Measurements from ENCODE around the gene CNTNAP2.

The CNTNAP2 gene

DNA sequence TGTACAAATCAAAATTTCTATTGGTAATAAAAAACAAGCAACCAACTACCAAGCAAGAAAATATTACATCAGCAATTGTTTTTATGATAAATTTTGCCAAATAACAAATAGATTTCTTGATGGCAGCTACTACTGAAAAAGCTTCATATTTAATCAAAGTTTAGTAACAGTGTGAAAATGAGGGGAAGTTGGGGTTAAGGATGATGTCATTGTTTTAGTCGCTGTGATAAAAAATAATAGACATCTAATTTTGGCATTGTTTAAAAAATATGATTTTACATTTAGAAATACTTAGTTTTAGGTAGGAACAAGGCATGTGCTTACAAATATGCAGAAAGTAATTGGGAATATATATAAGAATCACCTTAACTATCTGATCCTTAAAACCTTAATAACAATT, 145.9 kb downstream of the CNTNAP2 start:
- no peaks in the 10 kb centered on the region for H3K9me3 ChIP-seq (ENCODE audit: control insufficient read depth, low read length)
- 100% methylated on average over 1 of the region's 1 CpG; no CpG with 5 or more reads in 1 of the 2 experiments for WGBS, 2 experiments

DNA sequence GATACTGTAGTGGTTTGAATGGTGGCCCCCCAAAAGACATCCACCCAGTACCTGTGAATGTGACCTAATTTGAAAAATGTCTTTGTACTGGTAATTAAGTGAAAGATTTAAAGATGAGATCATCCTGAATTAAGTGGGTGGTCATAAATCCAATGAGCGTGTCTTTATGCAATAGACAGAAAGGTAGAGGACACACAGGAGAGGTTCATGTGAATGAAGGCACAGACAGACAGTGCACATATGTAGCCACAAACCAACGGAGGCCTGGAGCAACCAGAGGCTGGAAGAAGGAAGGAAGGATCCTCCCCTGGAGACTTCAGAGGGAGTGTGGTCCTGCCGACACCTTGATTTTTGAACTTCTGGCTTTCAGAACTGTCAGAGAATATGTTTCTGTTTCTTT, 160.3 kb downstream of the CNTNAP2 start:
- H3K36me3 ChIP-seq (ENCODE audit: control insufficient read depth, insufficient read depth, low read length), result no peaks in the 10 kb centered on the region
- no peaks in the 10 kb centered on the region for H3K9me3 ChIP-seq (ENCODE audit: control insufficient read depth, low read length)
- H3K27me3 ChIP-seq (ENCODE audit: control insufficient read depth, insufficient read depth, low read length, poor library complexity, severe bottlenecking), result no peaks in the 10 kb centered on the region
- no peaks in the 10 kb centered on the region for H3K4me1 ChIP-seq (ENCODE audit: control insufficient read depth, insufficient read depth, low read length)
- H3K27ac ChIP-seq (ENCODE audit: insufficient read depth, low read depth, low read length, poor library complexity, severe bottlenecking), result no peak overlapping the region
- 93% methylated on average over 3 of the region's 3 CpGs for WGBS, 2 experiments
- H3K4me3 ChIP-seq (ENCODE audit: insufficient read depth, low read depth, low read length), result no peak overlapping the region

More for the DNA sequence above, 145.9 kb downstream of the CNTNAP2 start:
- no peaks in the 10 kb centered on the region for H3K4me1 ChIP-seq (ENCODE audit: control insufficient read depth, insufficient read depth, low read length)
- no peak overlapping the region for H3K27ac ChIP-seq (ENCODE audit: insufficient read depth, low read depth, low read length, poor library complexity, severe bottlenecking)
- no peaks in the 10 kb centered on the region for H3K36me3 ChIP-seq (ENCODE audit: control insufficient read depth, insufficient read depth, low read length)
- no peaks in the 10 kb centered on the region for H3K27me3 ChIP-seq (ENCODE audit: control insufficient read depth, insufficient read depth, low read length, poor library complexity, severe bottlenecking)
- H3K4me3 ChIP-seq (ENCODE audit: insufficient read depth, low read depth, low read length), result no peak overlapping the region

GRCh38 chr7:146285418-146285817, 168.8 kb downstream of the CNTNAP2 start:
- 100% methylated on average over 1 of the region's 3 CpGs for WGBS, 2 experiments
- Histone ChIP-seq H3K4me3 (ENCODE audit: insufficient read depth, low read depth, low read length) (no peak overlapping the region), H3K36me3 (ENCODE audit: control insufficient read depth, insufficient read depth, low read length) (no peaks in the 10 kb centered on the region), H3K27me3 (ENCODE audit: control insufficient read depth, insufficient read depth, low read length, poor library complexity, severe bottlenecking) (no peaks in the 10 kb centered on the region), H3K9me3 (ENCODE audit: control insufficient read depth, low read length) (no peaks in the 10 kb centered on the region), H3K4me1 (ENCODE audit: control insufficient read depth, insufficient read depth, low read length) (no peaks in the 10 kb centered on the region), H3K27ac (ENCODE audit: insufficient read depth, low read depth, low read length, poor library complexity, severe bottlenecking) (no peak overlapping the region)

GRCh38 chr7:146290746-146291145, 174.1 kb downstream of the CNTNAP2 start:
- Histone ChIP-seq H3K36me3 (ENCODE audit: control insufficient read depth, insufficient read depth, low read length) (no peaks in the 10 kb centered on the region), H3K27me3 (ENCODE audit: control insufficient read depth, insufficient read depth, low read length, poor library complexity, severe bottlenecking) (no peaks in the 10 kb centered on the region), H3K9me3 (ENCODE audit: control insufficient read depth, low read length) (no peaks in the 10 kb centered on the region), H3K4me1 (ENCODE audit: control insufficient read depth, insufficient read depth, low read length) (no peaks in the 10 kb centered on the region), H3K27ac (ENCODE audit: insufficient read depth, low read depth, low read length, poor library complexity, severe bottlenecking) (no peak overlapping the region), H3K4me3 (ENCODE audit: insufficient read depth, low read depth, low read length) (no peak overlapping the region)
- WGBS, 2 experiments, result 88 to 100% methylated on average over 2 to 3 of the region's 3 CpGs

GRCh38 chr7:146291900-146292299, 175.3 kb downstream of the CNTNAP2 start:
- H3K27me3 ChIP-seq (ENCODE audit: control insufficient read depth, insufficient read depth, low read length, poor library complexity, severe bottlenecking), result no peaks in the 10 kb centered on the region
- H3K36me3 ChIP-seq (ENCODE audit: control insufficient read depth, insufficient read depth, low read length), result no peaks in the 10 kb centered on the region
- no peaks in the 10 kb centered on the region for H3K4me1 ChIP-seq (ENCODE audit: control insufficient read depth, insufficient read depth, low read length)
- H3K27ac ChIP-seq (ENCODE audit: insufficient read depth, low read depth, low read length, poor library complexity, severe bottlenecking), result no peak overlapping the region
- no peak overlapping the region for H3K4me3 ChIP-seq (ENCODE audit: insufficient read depth, low read depth, low read length)
- 100% methylated on average over 1 of the region's 1 CpG; no CpG with 5 or more reads in 1 of the 2 experiments for WGBS, 2 experiments
- H3K9me3 ChIP-seq (ENCODE audit: control insufficient read depth, low read length), result no peaks in the 10 kb centered on the region

GRCh38 chr7:146296028-146296427, 179.4 kb downstream of the CNTNAP2 start:
- Histone ChIP-seq H3K36me3 (ENCODE audit: control insufficient read depth, insufficient read depth, low read length) (no peaks in the 10 kb centered on the region), H3K27ac (ENCODE audit: insufficient read depth, low read depth, low read length, poor library complexity, severe bottlenecking) (no peak overlapping the region), H3K9me3 (ENCODE audit: control insufficient read depth, low read length) (no peaks in the 10 kb centered on the region), H3K4me3 (ENCODE audit: insufficient read depth, low read depth, low read length) (no peak overlapping the region), H3K4me1 (ENCODE audit: control insufficient read depth, insufficient read depth, low read length) (no peaks in the 10 kb centered on the region), H3K27me3 (ENCODE audit: control insufficient read depth, insufficient read depth, low read length, poor library complexity, severe bottlenecking) (no peaks in the 10 kb centered on the region)
- WGBS, 2 experiments, result 89 to 90% methylated on average over 1 of the region's 1 CpG

DNA sequence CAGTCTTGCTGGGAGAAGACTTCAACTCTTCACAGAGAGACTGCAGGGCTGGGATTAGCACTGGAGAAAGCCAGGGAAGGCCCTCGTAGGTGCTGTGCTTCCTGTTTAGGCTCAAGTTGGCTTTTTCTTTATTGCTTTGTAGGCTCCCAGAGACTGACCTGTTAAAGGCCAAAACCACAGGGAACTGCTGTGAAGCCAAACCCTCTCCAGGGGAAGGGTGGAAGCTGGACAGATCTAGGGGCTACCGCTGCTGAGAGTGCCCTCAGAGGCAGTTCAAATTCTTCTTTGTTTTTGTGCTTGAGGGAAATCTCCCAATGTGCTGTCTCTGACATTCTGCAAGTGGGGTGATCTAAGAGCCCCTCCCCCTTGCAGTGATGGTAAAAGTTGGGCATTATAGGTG, 198.4 kb downstream of the CNTNAP2 start:
- Histone ChIP-seq H3K9me3 (ENCODE audit: control insufficient read depth, low read length) (no peaks in the 10 kb centered on the region), H3K4me3 (ENCODE audit: insufficient read depth, low read depth, low read length) (no peak overlapping the region), H3K27me3 (ENCODE audit: control insufficient read depth, insufficient read depth, low read length, poor library complexity, severe bottlenecking) (no peaks in the 10 kb centered on the region), H3K4me1 (ENCODE audit: control insufficient read depth, insufficient read depth, low read length) (no peaks in the 10 kb centered on the region), H3K27ac (ENCODE audit: insufficient read depth, low read depth, low read length, poor library complexity, severe bottlenecking) (no peak overlapping the region), H3K36me3 (ENCODE audit: control insufficient read depth, insufficient read depth, low read length) (no peaks in the 10 kb centered on the region)
- 84 to 85% methylated on average over 2 of the region's 2 CpGs for WGBS, 2 experiments

DNA sequence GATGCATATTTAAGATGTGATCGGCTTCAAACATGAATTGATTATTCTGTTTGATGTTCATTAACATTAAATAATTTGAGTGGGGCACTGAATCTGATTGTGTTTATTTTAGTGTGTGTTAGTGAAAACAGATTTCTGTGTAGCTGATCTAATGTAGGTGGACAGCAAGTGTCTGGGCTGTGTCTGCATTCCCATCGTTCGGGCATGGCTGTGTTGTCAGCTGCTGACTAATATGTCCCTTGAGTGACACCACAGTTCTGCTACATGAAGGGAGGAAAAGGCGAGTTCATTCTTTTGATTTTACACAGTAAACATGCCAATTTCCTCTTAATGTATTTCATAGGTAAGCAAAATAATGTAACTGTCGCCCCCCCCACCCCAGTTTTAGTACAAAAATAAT, 203.0 kb downstream of the CNTNAP2 start:
- H3K27ac ChIP-seq (ENCODE audit: insufficient read depth, low read depth, low read length, poor library complexity, severe bottlenecking), result no peak overlapping the region
- H3K27me3 ChIP-seq (ENCODE audit: control insufficient read depth, insufficient read depth, low read length, poor library complexity, severe bottlenecking), result no peaks in the 10 kb centered on the region
- H3K4me3 ChIP-seq (ENCODE audit: insufficient read depth, low read depth, low read length), result no peak overlapping the region
- no peaks in the 10 kb centered on the region for H3K4me1 ChIP-seq (ENCODE audit: control insufficient read depth, insufficient read depth, low read length)
- 91 to 93% methylated on average over 3 of the region's 5 CpGs for WGBS, 2 experiments
- H3K9me3 ChIP-seq (ENCODE audit: control insufficient read depth, low read length), result no peaks in the 10 kb centered on the region
- H3K36me3 ChIP-seq (ENCODE audit: control insufficient read depth, insufficient read depth, low read length), result no peaks in the 10 kb centered on the region

GRCh38 chr7:146321301-146321700, 204.7 kb downstream of the CNTNAP2 start:
- no peaks in the 10 kb centered on the region for H3K4me1 ChIP-seq (ENCODE audit: control insufficient read depth, insufficient read depth, low read length)
- H3K27ac ChIP-seq (ENCODE audit: insufficient read depth, low read depth, low read length, poor library complexity, severe bottlenecking), result no peak overlapping the region
- no peaks in the 10 kb centered on the region for H3K9me3 ChIP-seq (ENCODE audit: control insufficient read depth, low read length)
- no peaks in the 10 kb centered on the region for H3K27me3 ChIP-seq (ENCODE audit: control insufficient read depth, insufficient read depth, low read length, poor library complexity, severe bottlenecking)
- no peak overlapping the region for H3K4me3 ChIP-seq (ENCODE audit: insufficient read depth, low read depth, low read length)
- no peaks in the 10 kb centered on the region for H3K36me3 ChIP-seq (ENCODE audit: control insufficient read depth, insufficient read depth, low read length)
- 76 to 79% methylated on average over 4 of the region's 4 CpGs for WGBS, 2 experiments

DNA sequence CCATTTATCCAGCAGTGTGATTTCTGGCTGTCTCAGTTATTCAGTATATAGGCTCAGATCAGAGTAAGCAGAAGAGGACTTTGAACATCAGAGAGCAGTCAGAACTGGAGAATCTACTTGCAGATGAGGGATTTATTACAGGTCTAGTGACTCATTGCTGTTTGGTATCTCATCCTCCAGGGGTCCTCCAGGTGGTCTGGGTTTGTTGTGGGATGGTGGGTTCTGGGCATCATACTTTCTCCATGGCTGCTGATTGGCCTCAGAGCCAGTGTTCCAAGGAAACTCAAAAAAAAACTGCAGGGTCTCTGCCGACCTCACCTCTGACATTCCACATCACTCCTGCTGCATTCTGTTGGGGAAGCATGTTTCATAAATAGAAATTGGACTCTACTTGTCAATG, 214.8 kb downstream of the CNTNAP2 start:
- H3K4me3 ChIP-seq (ENCODE audit: insufficient read depth, low read depth, low read length), result no peak overlapping the region
- H3K4me1 ChIP-seq (ENCODE audit: control insufficient read depth, insufficient read depth, low read length), result no peaks in the 10 kb centered on the region
- H3K27ac ChIP-seq (ENCODE audit: insufficient read depth, low read depth, low read length, poor library complexity, severe bottlenecking), result no peak overlapping the region
- H3K27me3 ChIP-seq (ENCODE audit: control insufficient read depth, insufficient read depth, low read length, poor library complexity, severe bottlenecking), result no peaks in the 10 kb centered on the region
- H3K36me3 ChIP-seq (ENCODE audit: control insufficient read depth, insufficient read depth, low read length), result no peaks in the 10 kb centered on the region
- H3K9me3 ChIP-seq (ENCODE audit: control insufficient read depth, low read length), result no peaks in the 10 kb centered on the region
- 100% methylated on average over 1 of the region's 1 CpG for WGBS, 2 experiments

GRCh38 chr7:146345251-146345650, 228.7 kb downstream of the CNTNAP2 start:
- Histone ChIP-seq H3K4me3 (ENCODE audit: insufficient read depth, low read depth, low read length) (no peak overlapping the region), H3K36me3 (ENCODE audit: control insufficient read depth, insufficient read depth, low read length) (no peaks in the 10 kb centered on the region), H3K27ac (ENCODE audit: insufficient read depth, low read depth, low read length, poor library complexity, severe bottlenecking) (no peak overlapping the region), H3K4me1 (ENCODE audit: control insufficient read depth, insufficient read depth, low read length) (no peaks in the 10 kb centered on the region), H3K9me3 (ENCODE audit: control insufficient read depth, low read length) (no peaks in the 10 kb centered on the region), H3K27me3 (ENCODE audit: control insufficient read depth, insufficient read depth, low read length, poor library complexity, severe bottlenecking) (no peaks in the 10 kb centered on the region)
- WGBS, 2 experiments, result 94% methylated on average over 6 of the region's 6 CpGs

Measured in ectodermal cell (in vitro differentiated cells).